AG09309 (cell line): ENCODE measurements around the gene WTAP.
"Not testable (repeated sequence)": the region's sequence is repeated elsewhere in the genome, so short reads cannot be mapped to it uniquely, and the experiment has no call there.

ENCODE experiments used
- DNase-seq: peaks from one replicate; pipeline ENCODE4 v3.0.0-alpha.2; 2010; ENCODE audit warnings: low read depth
- H3K4me3 ChIP-seq: 2 replicates; pipeline ENCODE4 v1.5.1; 2011; ENCODE audit warnings: mild to moderate bottlenecking, low read depth, low read length, moderate library complexity; ENCODE audit not compliant: control insufficient read depth
- TF ChIP-seq, protein P1 (sequence below): IDR thresholded peaks from 2 replicates; pipeline ENCODE4 v1.5.1; 2011; ENCODE audit warnings: mild to moderate bottlenecking, low read depth, low read length, inconsistent platforms; ENCODE audit not compliant: insufficient read depth, control insufficient read depth; ENCODE audit errors: missing control alignments

WTAP gene

DNA sequence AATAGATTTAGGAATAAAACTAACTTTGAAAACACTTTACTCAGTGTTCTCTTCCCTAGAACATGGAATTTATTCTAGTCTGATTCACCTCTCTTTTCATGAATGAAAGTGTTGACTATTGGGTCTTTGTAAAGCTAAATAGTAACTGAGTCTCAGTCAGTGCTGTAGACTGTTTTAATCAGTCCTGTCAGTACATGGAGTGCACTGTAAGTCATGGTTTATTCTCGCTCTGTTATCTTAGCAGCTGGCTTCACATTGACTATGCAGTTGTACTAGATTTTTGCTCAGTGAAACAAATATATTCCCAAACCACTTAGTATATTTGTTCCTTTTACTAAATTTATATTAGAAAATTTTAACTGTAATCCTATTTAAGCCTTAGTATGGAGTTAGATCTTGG lies 19.5 kb downstream of the WTAP start:
- DNase-seq = no peak
- TF ChIP-seq, protein P1, sequence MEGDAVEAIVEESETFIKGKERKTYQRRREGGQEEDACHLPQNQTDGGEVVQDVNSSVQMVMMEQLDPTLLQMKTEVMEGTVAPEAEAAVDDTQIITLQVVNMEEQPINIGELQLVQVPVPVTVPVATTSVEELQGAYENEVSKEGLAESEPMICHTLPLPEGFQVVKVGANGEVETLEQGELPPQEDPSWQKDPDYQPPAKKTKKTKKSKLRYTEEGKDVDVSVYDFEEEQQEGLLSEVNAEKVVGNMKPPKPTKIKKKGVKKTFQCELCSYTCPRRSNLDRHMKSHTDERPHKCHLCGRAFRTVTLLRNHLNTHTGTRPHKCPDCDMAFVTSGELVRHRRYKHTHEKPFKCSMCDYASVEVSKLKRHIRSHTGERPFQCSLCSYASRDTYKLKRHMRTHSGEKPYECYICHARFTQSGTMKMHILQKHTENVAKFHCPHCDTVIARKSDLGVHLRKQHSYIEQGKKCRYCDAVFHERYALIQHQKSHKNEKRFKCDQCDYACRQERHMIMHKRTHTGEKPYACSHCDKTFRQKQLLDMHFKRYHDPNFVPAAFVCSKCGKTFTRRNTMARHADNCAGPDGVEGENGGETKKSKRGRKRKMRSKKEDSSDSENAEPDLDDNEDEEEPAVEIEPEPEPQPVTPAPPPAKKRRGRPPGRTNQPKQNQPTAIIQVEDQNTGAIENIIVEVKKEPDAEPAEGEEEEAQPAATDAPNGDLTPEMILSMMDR = no peak
- H3K4me3 ChIP-seq = no peak overlapping the region

DNA sequence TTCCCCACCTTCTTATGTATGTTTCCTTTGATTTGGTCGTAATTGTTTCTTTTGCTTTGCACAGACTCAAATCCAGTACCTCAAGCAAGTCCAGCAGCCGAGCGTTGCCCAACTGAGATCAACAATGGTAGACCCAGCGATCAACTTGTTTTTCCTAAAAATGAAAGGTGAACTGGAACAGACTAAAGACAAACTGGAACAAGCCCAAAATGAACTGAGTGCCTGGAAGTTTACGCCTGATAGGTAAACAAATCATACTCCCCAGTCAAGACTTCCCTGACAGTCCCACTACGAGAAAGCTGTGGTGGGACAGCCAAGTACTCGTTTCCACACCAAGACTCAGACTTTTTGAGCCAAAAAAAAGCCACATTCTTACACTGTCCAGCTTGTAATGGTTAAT lies 20.8 kb downstream of the WTAP start:
- H3K4me3 ChIP-seq, DNase-seq: not testable (repeated sequence)

DNA sequence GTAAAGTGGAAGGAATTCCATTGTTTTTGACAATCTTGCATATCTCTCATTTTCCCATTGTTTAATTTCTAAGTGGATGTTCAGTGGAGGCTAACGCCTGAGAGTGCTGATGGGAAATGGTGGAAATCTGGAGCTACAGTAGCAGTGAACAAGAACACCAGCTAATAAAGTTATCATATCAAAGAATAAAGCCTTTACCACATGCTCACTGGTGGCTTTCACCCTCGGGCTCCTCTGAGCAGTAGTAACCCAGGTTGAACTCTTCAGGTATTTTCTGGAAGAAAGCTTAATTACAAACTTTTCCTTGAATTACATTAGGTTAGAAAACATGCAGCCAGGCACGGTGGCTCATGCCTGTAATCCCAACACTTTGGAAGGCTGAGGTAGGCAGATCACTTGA lies 24.1 kb downstream of the WTAP start:
- TF ChIP-seq, protein P1 = no peak
- DNase-seq = no peak
- H3K4me3 ChIP-seq = no peak overlapping the region

DNA sequence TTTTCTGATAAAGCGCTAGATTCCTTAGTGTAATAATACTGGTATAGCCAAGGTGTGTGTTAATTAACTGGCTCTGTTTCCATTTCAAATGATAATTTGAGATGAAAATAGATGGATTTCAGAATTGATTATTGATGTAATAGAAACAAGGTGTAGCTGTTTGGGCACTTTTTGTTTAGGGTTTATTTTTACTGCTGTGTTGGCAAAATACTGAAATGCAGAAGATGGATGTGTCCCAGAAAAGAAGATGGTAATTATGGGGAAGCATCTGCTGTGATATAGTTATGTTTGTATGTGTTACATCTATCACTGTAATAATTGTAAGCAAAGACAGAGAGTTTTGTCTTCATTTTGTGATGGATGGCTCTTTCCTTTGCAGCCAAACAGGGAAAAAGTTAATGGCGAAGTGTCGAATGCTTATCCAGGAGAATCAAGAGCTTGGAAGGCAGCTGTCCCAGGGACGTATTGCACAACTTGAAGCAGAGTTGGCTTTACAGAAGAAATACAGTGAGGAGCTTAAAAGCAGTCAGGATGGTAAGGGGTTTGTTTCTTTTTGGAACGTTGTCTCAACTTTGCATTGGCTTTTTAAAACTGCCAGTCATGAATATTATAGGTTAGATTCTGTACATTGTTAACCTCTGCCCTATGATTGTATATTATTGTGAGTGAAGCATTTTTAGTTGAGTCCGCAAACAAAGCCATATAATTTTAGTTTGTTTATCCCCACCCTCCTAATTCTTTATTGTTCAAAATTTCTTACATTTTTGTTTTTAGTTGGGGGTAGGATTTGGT lies 26.0 kb downstream of the WTAP start:
- DNase-seq = no peak
- no peak overlapping the region for H3K4me3 ChIP-seq
- TF ChIP-seq, protein P1 = no peak

DNA sequence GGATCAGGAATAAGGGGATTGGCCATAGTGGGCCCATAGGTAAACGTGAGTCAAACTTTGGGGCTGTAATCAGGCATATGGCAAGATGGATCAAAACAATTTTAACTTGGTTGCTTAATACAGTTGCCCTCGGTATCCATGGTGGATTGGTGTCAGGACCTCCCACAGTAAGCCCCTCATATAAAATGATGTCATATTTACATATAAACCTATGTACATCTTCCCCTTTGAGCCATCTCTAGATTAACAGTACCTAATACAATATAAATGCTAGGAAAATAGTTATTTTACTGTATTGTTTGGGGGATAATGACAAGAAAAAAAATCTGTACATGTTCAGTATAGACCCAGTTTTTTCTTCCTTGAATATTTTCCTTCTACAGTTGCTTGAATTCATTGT lies 27.1 kb downstream of the WTAP start:
- TF ChIP-seq, protein P1 = no peak
- H3K4me3 ChIP-seq = no peak overlapping the region
- DNase-seq = no peak

DNA sequence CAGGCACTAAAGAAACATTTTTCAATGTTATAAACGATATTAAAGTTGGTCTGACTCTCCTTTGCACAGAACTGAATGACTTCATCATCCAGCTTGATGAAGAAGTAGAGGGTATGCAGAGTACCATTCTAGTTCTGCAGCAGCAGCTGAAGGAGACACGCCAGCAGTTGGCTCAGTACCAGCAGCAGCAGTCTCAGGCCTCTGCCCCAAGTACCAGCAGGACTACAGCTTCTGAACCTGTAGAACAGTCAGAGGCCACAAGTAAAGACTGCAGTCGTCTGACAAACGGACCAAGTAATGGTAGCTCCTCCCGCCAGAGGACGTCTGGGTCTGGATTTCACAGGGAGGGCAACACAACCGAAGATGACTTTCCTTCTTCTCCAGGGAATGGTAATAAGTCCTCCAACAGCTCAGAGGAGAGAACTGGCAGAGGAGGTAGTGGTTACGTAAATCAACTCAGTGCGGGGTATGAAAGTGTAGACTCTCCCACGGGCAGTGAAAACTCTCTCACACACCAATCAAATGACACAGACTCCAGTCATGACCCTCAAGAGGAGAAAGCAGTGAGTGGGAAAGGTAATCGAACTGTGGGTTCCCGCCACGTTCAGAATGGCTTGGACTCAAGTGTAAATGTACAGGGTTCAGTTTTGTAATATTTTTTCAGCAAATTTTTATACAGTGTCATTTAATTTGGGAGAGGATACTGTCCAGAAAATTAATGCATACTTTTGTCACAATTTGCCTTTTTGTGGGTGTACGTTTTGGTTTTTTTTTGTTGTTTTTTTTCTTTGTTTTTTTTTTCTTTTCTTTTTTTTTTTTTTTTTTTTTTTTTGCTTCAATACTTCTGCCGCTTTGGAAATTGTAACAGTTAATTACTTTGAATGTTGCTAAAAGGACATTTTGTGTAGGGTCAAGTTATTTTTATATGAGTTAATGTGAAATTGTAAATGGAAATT lies 27.9 kb downstream of the WTAP start:
- TF ChIP-seq, protein P1 = no peak
- DNase-seq = no peak
- no peak overlapping the region for H3K4me3 ChIP-seq

DNA sequence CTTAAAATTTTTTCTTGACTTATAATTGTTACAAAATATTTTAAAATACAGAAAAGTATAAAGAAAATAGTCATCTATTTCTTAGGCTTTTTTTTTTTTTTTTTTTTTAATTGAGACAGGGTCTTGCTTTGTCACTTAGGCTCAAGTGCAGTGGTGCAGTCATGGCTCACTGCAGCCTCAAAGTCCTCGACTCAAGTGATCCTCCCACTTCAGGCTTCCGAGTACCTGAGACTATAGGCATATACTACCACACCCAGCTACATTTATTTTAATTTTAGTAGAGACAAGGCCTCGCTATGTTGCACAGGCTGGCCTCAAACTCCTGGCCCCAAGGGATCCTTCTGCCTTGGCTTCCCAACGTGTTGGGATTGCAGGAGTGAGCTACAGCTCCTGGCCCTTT lies 29.2 kb downstream of the WTAP start:
- DNase-seq = no peak
- TF ChIP-seq, protein P1 = no peak
- no peak overlapping the region for H3K4me3 ChIP-seq
